Activated naive CD8-positive, alpha-beta T cell treated with anti-CD3 and anti-CD28 coated beads, Interleukin-2, amount 50 U/mL, for 16 hours (primary cell): ENCODE data around the gene SNX30.

ENCODE experiments used
- DNase-seq: peaks from one replicate; pipeline ENCODE4 v3.0.0-alpha.2; 2020; ENCODE audit warnings: low read depth, low spot score

The SNX30 gene

DNA sequence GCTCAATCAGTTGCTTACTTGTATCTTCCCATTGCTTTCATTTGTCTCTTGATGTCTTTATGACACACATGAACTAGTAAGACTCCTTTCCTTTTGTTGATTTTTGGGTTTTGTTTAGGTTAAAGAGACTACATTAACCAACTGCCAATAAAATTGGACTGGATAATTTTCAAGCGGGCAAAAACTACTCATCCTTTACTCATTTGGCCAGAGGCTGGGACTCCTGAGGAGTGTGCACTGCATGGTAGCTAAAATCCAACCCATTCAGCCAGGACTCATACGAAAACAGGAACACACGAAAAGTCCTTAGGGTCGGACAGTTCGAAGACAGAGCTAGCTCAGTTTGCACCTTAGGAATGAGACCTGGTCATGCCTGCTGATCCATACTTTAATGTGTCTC is 134.2 kb downstream of the SNX30 start:
- DNase-seq, result no peak

- no peak for DNase-seq
These were observed 134.8 kb downstream of the SNX30 start for GRCh38 chr9:112885324-112885723.

- no peak for DNase-seq
These were observed 135.8 kb downstream of the SNX30 start for GRCh38 chr9:112886351-112886750.

DNA sequence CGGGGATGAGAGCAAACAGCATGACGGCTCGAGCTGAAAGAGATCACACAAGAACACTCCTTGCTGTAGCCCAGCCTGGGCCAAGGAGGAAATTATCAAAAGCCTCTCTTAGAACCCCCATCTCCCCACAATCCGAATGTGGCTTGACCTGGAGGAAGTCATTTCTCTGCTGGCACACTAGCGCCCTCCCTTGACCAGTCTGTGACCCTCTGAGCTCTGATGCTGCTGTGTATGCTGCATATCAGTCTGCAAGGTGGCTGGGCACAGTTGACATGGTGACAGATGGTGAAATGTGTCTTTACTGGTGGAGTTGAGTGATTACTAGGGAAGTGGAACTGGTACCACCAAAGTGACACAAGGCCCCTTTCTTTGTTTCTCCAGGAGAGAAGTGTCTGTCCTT is 136.8 kb downstream of the SNX30 start:
- no peak for DNase-seq

- no peak for DNase-seq
These were observed 139.8 kb downstream of the SNX30 start, which contains the start of gene SLC46A2 for GRCh38 chr9:112890106-112891081. SLC46A2 (minus strand) TSS chr9:112890876; CDS start chr9:112890681, 195 bp downstream.

DNA sequence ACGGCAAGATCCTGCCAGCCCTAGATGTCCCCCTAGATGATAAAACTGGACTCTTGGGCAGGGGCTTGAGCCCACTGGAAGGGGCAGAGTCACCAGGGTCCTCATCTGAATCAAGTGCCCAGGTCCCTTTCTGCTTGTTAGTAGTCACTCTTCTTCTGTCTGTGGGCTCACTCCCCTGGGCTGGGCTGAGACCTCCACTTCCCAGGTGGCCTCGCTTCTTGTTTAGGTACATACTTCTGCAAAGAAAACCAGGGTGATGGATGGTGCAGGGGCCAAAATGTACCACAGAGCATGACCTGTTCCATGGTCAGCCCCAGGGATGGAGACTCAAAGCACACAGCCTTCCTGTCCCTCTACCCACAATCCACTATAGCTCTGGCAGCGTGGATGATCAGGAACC is 141.0 kb downstream of the SNX30 start:
- DNase-seq, result no peak

DNA sequence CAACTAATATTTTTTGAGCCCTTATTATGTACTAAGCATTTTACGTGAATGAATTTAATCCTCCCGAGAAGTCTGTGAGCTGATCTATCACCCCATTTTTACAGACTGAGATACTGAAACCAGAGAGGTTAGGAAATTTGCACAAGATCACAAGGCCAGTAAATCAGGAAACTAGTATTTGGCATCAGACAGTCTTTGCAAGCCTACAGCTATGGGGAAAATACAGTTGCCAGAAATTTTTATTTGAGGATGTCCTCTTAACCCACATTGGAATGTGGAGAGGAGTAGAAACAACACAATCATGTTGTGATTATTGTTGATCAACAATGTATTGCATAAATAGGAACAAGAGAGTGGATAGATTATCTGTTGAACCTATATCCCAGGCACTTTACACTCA is 142.4 kb downstream of the SNX30 start:
- DNase-seq, result no peak

- no peak for DNase-seq
These were observed 143.5 kb downstream of the SNX30 start for GRCh38 chr9:112894041-112894440.

DNA sequence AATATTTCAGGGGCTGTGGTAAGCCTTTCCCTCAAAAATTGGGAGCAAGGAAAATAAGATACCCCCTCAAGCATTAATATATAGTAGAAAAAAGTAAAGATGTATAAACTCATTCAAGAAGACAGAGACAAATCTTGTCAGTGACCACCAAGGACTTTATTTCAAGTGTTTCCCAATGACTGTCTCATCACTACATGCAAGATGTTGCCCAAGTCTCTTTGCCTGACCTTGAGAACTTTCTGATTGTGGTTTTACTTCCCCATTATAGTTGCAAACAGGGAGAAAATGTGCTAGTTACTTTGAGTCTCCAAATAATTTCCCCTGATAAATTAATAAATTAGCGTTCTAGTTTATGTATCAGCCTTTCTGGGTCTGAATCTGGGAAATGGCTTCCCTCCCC is 144.1 kb downstream of the SNX30 start:
- DNase-seq, result no peak

DNA sequence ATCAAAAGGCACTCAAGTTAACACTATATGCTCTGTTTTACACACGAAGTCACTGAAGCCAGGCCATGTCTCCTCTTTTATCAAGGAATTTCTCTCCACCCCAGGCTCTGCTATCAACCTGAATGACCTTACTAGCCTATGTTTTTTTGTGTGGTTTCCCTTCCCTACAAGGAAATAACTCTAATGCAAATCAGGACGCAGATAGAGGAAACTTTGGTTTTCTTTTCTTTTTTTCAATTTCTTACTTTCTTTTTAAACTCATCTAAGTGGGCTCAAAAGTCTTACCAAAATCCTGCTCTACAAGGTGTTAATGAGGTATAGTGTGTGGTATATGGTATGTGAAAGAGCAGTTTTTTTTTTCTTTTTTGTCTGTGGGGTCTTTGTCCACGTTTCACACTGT is 145.6 kb downstream of the SNX30 start:
- DNase-seq, result no peak

GRCh38 chr9:112898872-112899311 is 148.3 kb downstream of the SNX30 start:
- no peak for DNase-seq

- DNase-seq, result no peak
These were observed 149.9 kb downstream of the SNX30 start for GRCh38 chr9:112900488-112900887.

GRCh38 chr9:112900901-112901300 is 150.3 kb downstream of the SNX30 start:
- no peak for DNase-seq

- DNase-seq, result no peak
These were observed 154.5 kb downstream of the SNX30 start for GRCh38 chr9:112905084-112905483.

GRCh38 chr9:112911736-112912135 is 161.2 kb downstream of the SNX30 start:
- no peak for DNase-seq

- DNase-seq, result no peak
These were observed 162.1 kb downstream of the SNX30 start for GRCh38 chr9:112912636-112913035.

- no peak for DNase-seq
These were observed 162.8 kb downstream of the SNX30 start for GRCh38 chr9:112913326-112913725.

- DNase-seq, result no peak
These were observed 164.0 kb downstream of the SNX30 start for GRCh38 chr9:112914524-112914923.

DNA sequence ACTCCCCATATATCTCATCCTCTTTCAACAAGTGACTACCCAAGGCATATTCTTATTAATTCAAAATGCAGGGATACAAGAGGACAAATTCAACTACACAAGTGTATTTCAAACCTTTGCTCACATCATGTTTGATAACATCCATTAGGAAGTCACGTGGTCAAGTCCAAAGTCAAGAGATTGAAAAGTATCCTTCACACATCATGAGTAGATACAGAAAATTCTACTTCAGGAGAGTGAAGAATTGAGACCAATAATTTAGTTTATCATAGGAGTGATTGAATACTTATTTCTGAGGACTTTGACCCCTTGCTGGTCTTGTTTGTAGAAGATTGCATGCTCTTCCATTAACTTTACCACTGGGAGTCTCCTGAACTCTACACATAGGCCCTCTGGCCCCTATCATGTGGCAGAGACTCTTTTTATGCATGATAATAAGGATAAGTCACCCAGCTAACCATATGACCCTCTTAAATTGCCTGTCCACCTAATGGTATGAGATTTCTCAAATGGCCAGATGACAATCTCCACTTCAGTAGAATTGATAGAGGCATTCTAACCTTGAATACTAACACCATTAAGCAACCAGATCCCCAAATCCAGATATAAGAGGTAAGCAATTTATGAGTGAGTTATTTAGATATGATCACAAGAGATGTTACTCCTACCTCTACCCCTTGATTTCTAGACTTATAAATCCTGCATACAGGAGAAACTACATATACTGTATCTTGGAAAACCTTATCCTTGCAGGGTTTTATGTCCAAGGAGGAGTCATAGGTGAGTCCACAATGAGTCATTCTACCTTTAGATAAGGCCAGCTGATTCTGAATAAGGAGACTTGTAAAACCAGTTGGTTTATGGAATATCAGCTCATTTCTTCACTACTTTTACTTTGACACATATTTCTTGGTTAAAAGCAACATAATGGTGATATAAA is 166.8 kb downstream of the SNX30 start:
- no peak for DNase-seq

DNA sequence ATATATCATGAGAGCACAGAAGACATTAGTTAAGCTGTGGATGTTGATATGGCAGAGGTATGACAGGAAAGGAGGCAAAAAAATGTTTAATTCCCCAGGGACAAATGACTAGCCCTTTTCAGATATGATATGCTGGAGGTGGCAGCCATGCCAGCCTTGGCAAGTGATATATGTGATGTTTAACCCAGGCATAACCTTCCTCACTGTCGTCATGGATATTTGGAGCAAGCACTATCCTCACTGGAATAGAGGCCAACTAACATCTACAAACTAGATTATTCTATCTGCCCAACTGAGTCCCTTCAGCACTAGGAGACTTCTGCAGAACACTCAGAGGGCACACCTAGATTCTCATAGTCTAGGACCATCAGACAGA is 167.4 kb downstream of the SNX30 start:
- DNase-seq, result no peak

DNA sequence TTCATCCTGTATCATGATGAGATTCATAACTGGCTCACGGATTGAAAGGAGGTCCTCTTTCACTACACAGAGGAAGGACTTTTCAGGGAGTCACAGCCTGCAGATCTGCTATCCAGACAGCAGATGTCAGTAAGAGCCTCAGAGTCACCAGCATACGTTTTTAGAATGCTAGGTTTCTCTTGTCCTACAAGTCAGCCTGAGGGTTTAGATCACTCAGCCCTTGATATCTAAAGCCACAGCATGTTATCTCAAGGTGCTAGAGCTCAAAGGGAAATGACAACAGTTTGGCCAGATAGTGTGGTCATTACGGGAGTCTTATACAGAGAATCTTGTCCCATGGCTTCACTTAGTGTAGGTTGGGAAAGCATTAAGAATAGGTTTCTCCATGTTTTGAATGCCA is 171.0 kb downstream of the SNX30 start:
- DNase-seq, result no peak
